T-helper 22 cell (primary cell): ENCODE data around the gene ST3GAL3.
"Not testable (repeated sequence)": the region's sequence is repeated elsewhere in the genome, so short reads cannot be mapped to it uniquely, and the experiment has no call there.

ENCODE experiments used
- DNase-seq: peaks from one replicate; pipeline ENCODE4 v3.0.0-alpha.2; 2020; ENCODE audit warnings: low read depth

The ST3GAL3 gene

GRCh38 chr1:43822040-43822690 lies 114.8 kb downstream of the ST3GAL3 start:
- DNase-seq, result no peak

- no peak for DNase-seq
Measured at GRCh38 chr1:43824795-43825194, 117.5 kb downstream of the ST3GAL3 start.

- no peak for DNase-seq
Measured at GRCh38 chr1:43828574-43828973, 121.2 kb downstream of the ST3GAL3 start.

- no peak for DNase-seq
Measured at GRCh38 chr1:43830802-43831201, 123.5 kb downstream of the ST3GAL3 start.

GRCh38 chr1:43831851-43832250 lies 124.5 kb downstream of the ST3GAL3 start:
- DNase-seq, result no peak

GRCh38 chr1:43832255-43832654 lies 124.9 kb downstream of the ST3GAL3 start:
- DNase-seq, result no peak

GRCh38 chr1:43832998-43833397 lies 125.7 kb downstream of the ST3GAL3 start:
- DNase-seq, result no peak

- DNase-seq, result not testable (repeated sequence)
Measured at GRCh38 chr1:43833902-43834279, 126.6 kb downstream of the ST3GAL3 start.

GRCh38 chr1:43834280-43835081 lies 127.1 kb downstream of the ST3GAL3 start:
- DNase-seq, result no peak

- no peak for DNase-seq
Measured at GRCh38 chr1:43835082-43836021, 128.0 kb downstream of the ST3GAL3 start.

- DNase-seq, result peak; percentile 4
Measured at GRCh38 chr1:43836267-43836951, 129.1 kb downstream of the ST3GAL3 start.

GRCh38 chr1:43839056-43839455 lies 131.7 kb downstream of the ST3GAL3 start:
- no peak for DNase-seq

GRCh38 chr1:43841321-43842174 lies 134.2 kb downstream of the ST3GAL3 start:
- no peak for DNase-seq

- no peak for DNase-seq
Measured at GRCh38 chr1:43842175-43842498, 134.8 kb downstream of the ST3GAL3 start.

GRCh38 chr1:43843684-43844083 lies 136.3 kb downstream of the ST3GAL3 start:
- DNase-seq, result no peak

GRCh38 chr1:43844114-43844513 lies 136.8 kb downstream of the ST3GAL3 start:
- no peak for DNase-seq

GRCh38 chr1:43847290-43847689 lies 140.0 kb downstream of the ST3GAL3 start:
- no peak for DNase-seq

GRCh38 chr1:43847882-43848281 lies 140.5 kb downstream of the ST3GAL3 start:
- DNase-seq, result no peak

- DNase-seq, result no peak
Measured at GRCh38 chr1:43849670-43850069, 142.3 kb downstream of the ST3GAL3 start.

GRCh38 chr1:43850591-43851233 lies 143.4 kb downstream of the ST3GAL3 start:
- DNase-seq, result no peak
